Ovary (tissue), 3 donors: ENCODE measurements around the gene ARNT2.

Experiments
- EP300 ChIP-seq: sonication (generic); formaldehyde crosslinking; IDR thresholded peaks from one replicate; pipeline ENCODE4 v1.6.1; 2017; ENCODE audit warnings: antibody characterized with exemption
- POLR2A ChIP-seq: fragments of 450-650 bp; IDR thresholded peaks from one replicate; pipeline ENCODE4 v1.6.1; 2017; ENCODE audit warnings: antibody characterized with exemption, mild to moderate bottlenecking, moderate library complexity
- TF ChIP-seq, protein P1 (sequence below), 3 donors: fragments of 450-650 bp in 2 of 3; fragments of 200-600 bp in 1 of 3; IDR thresholded peaks; one replicate each; pipeline versions ENCODE4 v1.5.1 to v1.8.0; 2016 to 2022; ENCODE audit warnings: antibody characterized with exemption in 3 of 3, mild to moderate bottlenecking in 1 of 3
- donor health status: DM: no; HTN: no; CAD: no.

DNA sequence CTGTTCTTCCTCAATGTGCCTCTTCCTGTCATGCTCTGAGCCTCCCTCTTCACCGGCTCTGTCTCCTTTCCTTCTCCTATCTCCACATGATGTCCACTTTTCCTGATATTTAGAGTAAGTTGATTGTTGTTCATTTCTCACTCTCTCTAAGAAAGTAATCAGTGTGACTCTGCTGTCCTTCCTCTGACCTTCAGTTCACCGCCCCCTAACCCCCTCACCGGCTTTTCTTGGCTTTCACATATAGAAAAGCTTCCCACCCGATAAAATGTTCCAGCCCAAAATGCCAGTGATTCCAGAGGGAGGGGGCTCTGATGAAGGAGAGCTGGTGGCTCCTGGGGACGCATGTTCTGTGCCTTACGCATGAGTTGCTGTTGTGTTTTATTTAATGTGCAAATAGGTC is 170.4 kb downstream of the ARNT2 start:
- TF ChIP-seq, protein P1, sequence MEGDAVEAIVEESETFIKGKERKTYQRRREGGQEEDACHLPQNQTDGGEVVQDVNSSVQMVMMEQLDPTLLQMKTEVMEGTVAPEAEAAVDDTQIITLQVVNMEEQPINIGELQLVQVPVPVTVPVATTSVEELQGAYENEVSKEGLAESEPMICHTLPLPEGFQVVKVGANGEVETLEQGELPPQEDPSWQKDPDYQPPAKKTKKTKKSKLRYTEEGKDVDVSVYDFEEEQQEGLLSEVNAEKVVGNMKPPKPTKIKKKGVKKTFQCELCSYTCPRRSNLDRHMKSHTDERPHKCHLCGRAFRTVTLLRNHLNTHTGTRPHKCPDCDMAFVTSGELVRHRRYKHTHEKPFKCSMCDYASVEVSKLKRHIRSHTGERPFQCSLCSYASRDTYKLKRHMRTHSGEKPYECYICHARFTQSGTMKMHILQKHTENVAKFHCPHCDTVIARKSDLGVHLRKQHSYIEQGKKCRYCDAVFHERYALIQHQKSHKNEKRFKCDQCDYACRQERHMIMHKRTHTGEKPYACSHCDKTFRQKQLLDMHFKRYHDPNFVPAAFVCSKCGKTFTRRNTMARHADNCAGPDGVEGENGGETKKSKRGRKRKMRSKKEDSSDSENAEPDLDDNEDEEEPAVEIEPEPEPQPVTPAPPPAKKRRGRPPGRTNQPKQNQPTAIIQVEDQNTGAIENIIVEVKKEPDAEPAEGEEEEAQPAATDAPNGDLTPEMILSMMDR (IDR thresholded peaks at IDR 0.05) = no peak
- TF ChIP-seq POLR2A = no peak
- no peak for TF ChIP-seq EP300
